GM12873 (cell line): ENCODE data around the gene GARIN5A.
A peak's percentile ranks its signal among the peaks of the same experiment; 100 is the strongest.

Source experiments
- TF ChIP-seq, protein P1 (sequence below): IDR thresholded peaks from 2 replicates; pipeline ENCODE4 v1.5.1; 2012; ENCODE audit warnings: low read depth, mild to moderate bottlenecking, moderate library complexity, low read length, control low read depth; ENCODE audit not compliant: insufficient read depth; ENCODE audit errors: missing control alignments

Gene GARIN5A

DNA sequence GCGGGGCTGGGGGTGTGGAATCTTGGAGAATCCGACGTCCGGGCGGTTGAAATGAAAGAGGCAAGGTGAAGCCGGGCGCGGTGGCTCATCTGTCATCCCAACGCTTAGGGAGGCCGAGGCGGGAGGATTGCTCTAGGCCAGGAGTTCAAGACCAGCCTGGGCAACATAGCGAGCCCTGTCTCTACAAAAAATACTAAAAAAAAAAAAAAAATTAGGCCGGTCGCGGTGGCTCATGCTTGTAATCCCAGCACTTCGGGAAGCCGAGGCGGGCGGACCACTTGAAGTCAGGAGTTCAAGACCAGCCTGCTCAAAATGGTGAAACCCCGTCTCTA, 225 bp upstream of the GARIN5A start:
- TF ChIP-seq, protein P1, sequence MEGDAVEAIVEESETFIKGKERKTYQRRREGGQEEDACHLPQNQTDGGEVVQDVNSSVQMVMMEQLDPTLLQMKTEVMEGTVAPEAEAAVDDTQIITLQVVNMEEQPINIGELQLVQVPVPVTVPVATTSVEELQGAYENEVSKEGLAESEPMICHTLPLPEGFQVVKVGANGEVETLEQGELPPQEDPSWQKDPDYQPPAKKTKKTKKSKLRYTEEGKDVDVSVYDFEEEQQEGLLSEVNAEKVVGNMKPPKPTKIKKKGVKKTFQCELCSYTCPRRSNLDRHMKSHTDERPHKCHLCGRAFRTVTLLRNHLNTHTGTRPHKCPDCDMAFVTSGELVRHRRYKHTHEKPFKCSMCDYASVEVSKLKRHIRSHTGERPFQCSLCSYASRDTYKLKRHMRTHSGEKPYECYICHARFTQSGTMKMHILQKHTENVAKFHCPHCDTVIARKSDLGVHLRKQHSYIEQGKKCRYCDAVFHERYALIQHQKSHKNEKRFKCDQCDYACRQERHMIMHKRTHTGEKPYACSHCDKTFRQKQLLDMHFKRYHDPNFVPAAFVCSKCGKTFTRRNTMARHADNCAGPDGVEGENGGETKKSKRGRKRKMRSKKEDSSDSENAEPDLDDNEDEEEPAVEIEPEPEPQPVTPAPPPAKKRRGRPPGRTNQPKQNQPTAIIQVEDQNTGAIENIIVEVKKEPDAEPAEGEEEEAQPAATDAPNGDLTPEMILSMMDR = no peak

DNA sequence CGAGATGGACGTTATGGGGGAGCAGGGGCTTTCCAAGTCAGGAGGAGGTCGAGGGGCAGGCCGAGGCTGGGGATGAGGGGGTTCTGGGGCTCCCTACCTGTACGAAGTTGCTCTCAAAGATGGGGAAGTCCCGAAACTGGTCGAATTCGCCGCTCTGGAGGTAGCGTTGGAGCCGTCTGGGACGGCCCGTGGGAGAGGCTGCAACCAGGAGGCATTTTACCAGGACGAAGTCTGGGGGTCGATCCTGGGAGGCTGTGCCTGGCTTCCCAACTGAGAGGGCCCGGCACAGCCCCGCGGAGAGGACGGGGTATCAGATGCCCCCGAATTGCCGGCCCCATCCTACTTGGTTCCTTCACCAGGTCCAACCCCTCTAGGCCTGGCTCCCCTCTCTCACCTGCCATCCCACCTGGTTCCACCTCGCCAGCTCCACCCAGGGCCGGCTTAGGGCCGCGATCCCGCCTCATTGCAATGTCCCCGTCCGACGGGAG, 868 bp downstream of the GARIN5A start:
- TF ChIP-seq, protein P1 = no peak

DNA sequence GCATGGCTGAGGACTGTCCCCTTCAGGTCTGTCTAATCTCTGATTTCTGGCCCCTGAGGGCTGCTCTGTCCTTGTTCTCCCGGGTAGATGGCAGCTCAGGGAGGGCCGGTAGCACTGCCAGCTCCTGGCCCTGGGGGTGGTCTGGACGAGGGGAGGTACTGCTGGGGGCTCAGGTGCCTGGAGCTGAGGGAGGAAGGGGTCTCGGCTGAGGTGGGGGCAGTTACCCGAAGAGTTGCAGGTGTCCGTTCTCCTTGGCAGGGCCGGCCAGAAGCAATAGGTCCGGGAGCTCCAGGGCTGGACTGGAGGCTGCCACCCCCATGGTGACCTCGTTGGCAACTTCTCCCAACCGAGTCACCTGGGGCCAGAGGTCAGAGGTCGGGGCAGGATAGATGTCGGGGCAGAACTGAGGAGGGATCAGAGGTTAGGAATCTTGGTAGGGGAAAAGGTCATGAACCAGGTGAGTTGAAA, 1.5 kb downstream of the GARIN5A start:
- TF ChIP-seq, protein P1 = no peak

DNA sequence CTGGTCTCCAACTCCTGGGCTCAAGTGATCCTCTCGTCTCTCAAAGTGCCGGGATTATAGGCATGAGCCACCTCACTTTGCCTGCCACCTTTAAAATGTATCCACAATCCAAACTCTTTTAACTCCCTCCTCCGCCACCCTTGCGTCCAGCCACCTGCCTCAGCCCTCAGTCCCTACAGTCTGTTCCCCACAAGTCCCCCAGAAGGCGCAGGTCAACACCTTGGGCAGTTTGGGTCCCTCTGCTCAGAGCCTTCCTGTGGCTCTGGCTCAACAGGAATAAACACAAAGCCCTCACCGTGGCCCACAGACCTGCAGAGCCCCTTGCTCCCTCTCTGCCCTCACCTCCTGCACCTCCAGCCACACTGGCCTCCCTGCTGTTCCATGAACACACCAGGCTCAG, 7.8 kb downstream of the GARIN5A start:
- TF ChIP-seq, protein P1 = no peak

DNA sequence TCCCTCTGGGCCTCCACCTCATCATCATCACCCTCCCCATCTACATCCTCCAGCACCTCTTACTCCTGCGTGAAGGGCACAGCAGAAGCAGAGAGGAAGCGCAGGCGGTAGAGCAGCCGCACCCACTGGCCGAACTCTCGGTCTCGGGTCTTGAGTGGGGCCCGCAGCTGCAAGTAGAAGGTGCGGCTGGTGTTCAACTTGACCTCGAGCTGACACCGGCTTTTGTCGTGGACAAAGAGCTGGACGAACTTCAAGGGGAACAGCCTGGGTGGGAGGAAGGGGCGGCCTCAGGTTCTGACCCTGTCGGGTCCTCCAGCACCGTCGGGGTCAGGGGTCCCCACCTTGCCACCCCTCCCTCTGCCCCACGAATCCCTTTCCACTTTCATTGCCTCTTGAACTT, 9.1 kb downstream of the GARIN5A start:
- TF ChIP-seq, protein P1 = no peak

DNA sequence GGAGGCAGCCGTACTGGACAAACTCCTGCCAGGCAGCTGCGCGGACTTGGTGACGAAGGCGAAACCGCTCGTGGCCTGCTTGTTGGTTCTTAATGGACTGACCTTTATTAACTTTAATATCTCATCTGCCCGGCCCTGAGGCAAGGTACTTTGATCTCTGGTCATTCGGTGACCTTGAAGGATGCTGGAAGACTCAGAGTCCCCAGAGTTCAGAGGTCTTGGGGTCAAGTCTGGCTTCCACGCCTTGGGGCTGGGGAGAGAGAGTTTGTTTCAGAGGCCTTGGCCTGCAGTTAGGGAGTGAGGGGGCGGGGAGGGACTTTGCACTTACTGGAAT, 10.0 kb downstream of the GARIN5A start:
- TF ChIP-seq, protein P1 = no peak

DNA sequence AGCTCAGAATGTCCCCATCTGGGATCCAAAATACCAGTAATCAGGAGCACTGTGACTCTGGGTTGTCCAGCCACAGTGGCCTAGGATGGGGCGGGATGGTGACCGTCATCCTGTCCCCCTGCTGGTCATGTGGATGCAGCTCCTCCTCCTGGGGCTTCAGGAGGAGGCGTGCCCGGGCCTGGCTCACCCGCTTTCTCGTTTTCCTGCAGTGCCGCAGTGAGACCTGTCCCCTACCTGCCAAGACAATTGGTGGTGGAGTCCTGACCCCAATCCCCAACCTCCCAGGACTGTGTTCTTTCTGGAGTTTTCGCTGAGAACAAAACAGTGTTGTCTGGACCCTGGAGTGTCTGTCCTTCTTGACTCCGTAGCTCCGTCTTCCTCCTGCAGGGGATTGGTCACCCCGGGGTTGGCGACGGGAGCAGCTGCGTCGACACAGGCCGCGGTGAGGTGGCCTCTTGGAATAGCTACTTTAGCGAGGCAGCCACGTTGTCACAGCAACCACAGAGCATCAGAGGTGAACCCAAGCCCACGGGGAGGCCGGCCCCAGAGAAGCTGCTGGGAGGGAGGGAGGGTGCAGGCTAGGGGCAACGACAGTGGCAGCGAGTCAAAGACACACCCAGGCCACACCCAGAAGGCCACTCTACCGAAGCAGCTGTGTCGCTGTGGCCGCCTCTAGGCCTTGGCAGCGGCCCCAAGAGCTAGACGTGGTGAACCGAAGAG, 10.5 kb downstream of the GARIN5A start:
- TF ChIP-seq, protein P1 = peak; percentile 20
